Neuron (in vitro differentiated cells): Measurements from ENCODE around the gene NOS3.

ENCODE experiments used
- H2AFZ ChIP-seq: one replicate; pipeline ENCODE4 v1.6.1; 2013; ENCODE audit warnings: low read depth, mild to moderate bottlenecking, inconsistent platforms, low read length, moderate library complexity
- H3K27me3 ChIP-seq: one replicate; pipeline ENCODE4 v1.6.1; 2013; ENCODE audit warnings: low read length; ENCODE audit not compliant: insufficient read depth
- H3K36me3 ChIP-seq: one replicate; pipeline ENCODE4 v1.6.1; 2013; ENCODE audit warnings: low read length; ENCODE audit not compliant: insufficient read depth
- H3K4me1 ChIP-seq: one replicate; pipeline ENCODE4 v1.6.1; 2013; ENCODE audit warnings: low read length; ENCODE audit not compliant: insufficient read depth
- H3K4me3 ChIP-seq: 2 replicates; pipeline ENCODE4 v1.5.1; 2013; ENCODE audit warnings: mild to moderate bottlenecking, low read length, moderate library complexity
- H3K9me3 ChIP-seq: one replicate; pipeline ENCODE4 v1.6.1; 2013; ENCODE audit warnings: low read length

The NOS3 gene

GRCh38 chr7:150973571-150974451 lies 17.0 kb upstream of the NOS3 start:
- no peak overlapping the region for H3K4me3 ChIP-seq
- H3K27me3 ChIP-seq, result no peaks in the 10 kb centered on the region
- no peaks in the 10 kb centered on the region for H3K9me3 ChIP-seq
- H3K36me3 ChIP-seq, result no peaks in the 10 kb centered on the region
- H3K4me1 ChIP-seq, result peaks cover 47% of the 10 kb centered on the region
- no peak overlapping the region for H2AFZ ChIP-seq

GRCh38 chr7:150974468-150975391 lies 16.1 kb upstream of the NOS3 start:
- H3K9me3 ChIP-seq, result no peaks in the 10 kb centered on the region
- no peaks in the 10 kb centered on the region for H3K36me3 ChIP-seq
- H2AFZ ChIP-seq, result no peak overlapping the region
- H3K27me3 ChIP-seq, result no peaks in the 10 kb centered on the region
- peaks cover 51% of the 10 kb centered on the region for H3K4me1 ChIP-seq
- peak overlapping the region; percentile 39 for H3K4me3 ChIP-seq

- Histone ChIP-seq H2AFZ (no peak overlapping the region), H3K36me3 (no peaks in the 10 kb centered on the region), H3K9me3 (no peaks in the 10 kb centered on the region), H3K4me3 (peak overlapping the region; percentile 39), H3K27me3 (peaks cover 3% of the 10 kb centered on the region), H3K4me1 (peaks cover 53% of the 10 kb centered on the region)
These were observed 15.1 kb upstream of the NOS3 start for GRCh38 chr7:150975536-150976319.

- Histone ChIP-seq H3K9me3 (no peaks in the 10 kb centered on the region), H3K4me3 (peak overlapping the region; percentile 66), H3K36me3 (no peaks in the 10 kb centered on the region), H3K4me1 (peaks cover 43% of the 10 kb centered on the region), H2AFZ (no peak overlapping the region), H3K27me3 (peaks cover 10% of the 10 kb centered on the region)
These were observed 14.1 kb upstream of the NOS3 start for GRCh38 chr7:150976529-150977381.

- peak overlapping the region; percentile 66 for H3K4me3 ChIP-seq
- H3K9me3 ChIP-seq, result no peaks in the 10 kb centered on the region
- no peaks in the 10 kb centered on the region for H3K36me3 ChIP-seq
- H3K4me1 ChIP-seq, result peaks cover 37% of the 10 kb centered on the region
- H3K27me3 ChIP-seq, result peaks cover 13% of the 10 kb centered on the region
- H2AFZ ChIP-seq, result no peak overlapping the region
These were observed 13.3 kb upstream of the NOS3 start for GRCh38 chr7:150977382-150978125.

- Histone ChIP-seq H3K9me3 (no peaks in the 10 kb centered on the region), H3K4me3 (peak within 1 kb of the TSS; percentile 66), H3K27me3 (peaks cover 20% of the 10 kb centered on the region), H2AFZ (peak within 1 kb of the TSS; percentile 19), H3K36me3 (no peaks in the 10 kb centered on the region), H3K4me1 (peaks cover 35% of the 10 kb centered on the region)
These were observed 12.6 kb upstream of the NOS3 start, which contains the start of gene KCNH2 for GRCh38 chr7:150978126-150978789. Gene KCNH2 (minus strand): TSS chr7:150978321. CDS start chr7:150977913, 408 bp downstream.

DNA sequence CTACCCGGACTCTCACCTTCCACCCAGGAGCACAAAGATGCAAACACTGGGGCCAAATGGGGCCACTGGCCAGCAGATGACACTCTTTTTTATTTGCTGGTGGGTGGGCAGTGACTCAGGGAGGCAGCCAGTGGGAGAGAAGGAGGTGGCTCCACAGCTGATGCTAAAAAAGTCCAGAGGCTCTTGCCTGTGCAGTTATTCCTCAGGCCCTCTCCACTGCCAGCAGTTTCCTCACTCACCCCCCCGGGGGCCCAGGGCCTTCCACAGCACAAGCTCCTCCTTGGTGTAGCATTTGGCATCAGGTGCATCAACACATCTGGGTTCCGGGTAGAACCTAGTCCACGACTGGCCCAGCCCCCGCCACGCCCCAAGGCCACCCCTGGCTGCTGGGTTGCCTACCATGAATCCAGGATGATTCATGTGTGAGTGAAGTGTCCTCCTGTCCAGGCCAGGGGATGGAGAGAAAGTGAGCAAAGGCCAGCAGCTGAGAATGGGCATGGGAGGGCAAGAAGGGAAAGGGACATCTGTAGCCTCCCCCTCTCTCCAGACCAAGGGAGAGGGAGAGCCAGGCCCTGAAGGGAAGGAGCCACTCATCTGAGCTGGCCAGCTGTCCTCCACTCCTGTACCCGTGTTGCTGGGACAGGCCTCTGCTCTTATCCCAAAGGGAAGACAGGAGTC lies 11.0 kb upstream of the NOS3 start:
- Histone ChIP-seq H3K4me1 (peaks cover 35% of the 10 kb centered on the region), H3K4me3 (peak overlapping the region; percentile 42), H2AFZ (no peak overlapping the region), H3K36me3 (no peaks in the 10 kb centered on the region), H3K27me3 (peaks cover 20% of the 10 kb centered on the region), H3K9me3 (no peaks in the 10 kb centered on the region)

GRCh38 chr7:150980663-150981062 lies 10.2 kb upstream of the NOS3 start:
- Histone ChIP-seq H3K36me3 (no peaks in the 10 kb centered on the region), H3K4me1 (peaks cover 28% of the 10 kb centered on the region), H3K27me3 (peaks cover 20% of the 10 kb centered on the region), H3K4me3 (no peak overlapping the region), H3K9me3 (no peaks in the 10 kb centered on the region), H2AFZ (no peak overlapping the region)

GRCh38 chr7:150981644-150982043 lies 9.2 kb upstream of the NOS3 start:
- H3K27me3 ChIP-seq, result peaks cover 20% of the 10 kb centered on the region
- no peak overlapping the region for H2AFZ ChIP-seq
- no peaks in the 10 kb centered on the region for H3K9me3 ChIP-seq
- H3K36me3 ChIP-seq, result no peaks in the 10 kb centered on the region
- no peak overlapping the region for H3K4me3 ChIP-seq
- H3K4me1 ChIP-seq, result peaks cover 21% of the 10 kb centered on the region

DNA sequence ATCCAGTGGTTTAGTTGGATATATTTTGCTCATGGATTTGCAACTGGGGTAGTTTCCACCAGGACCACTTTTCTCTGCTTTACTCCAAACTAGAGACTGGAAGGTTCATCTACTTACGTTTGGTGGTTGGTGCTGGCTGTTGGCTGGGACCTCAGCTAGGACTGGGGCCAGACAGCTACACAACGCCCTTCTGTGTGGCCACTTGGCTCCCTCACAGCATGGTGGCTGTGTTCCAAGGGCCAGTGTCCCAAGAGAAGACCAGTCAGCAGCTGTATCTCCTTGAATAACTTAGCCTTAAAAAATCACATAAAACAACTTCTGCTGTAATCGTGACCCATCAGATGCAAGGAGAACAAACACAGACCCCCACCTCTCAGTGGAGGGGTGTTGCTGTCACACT lies 8.5 kb upstream of the NOS3 start:
- Histone ChIP-seq H3K36me3 (no peaks in the 10 kb centered on the region), H3K4me1 (peaks cover 14% of the 10 kb centered on the region), H2AFZ (no peak overlapping the region), H3K27me3 (peaks cover 20% of the 10 kb centered on the region), H3K9me3 (no peaks in the 10 kb centered on the region), H3K4me3 (no peak overlapping the region)
